HUDEP-2 (cell line): ENCODE data around the gene LHFPL2.
A peak's percentile ranks its signal among the peaks of the same experiment; 100 is the strongest.

Source experiments
- DNase-seq, 76 experiments: peaks; one replicate each; lab custom pipeline; 2025; ENCODE audit not compliant: unreplicated experiment in 76 of 76; lab: John Stamatoyannopoulos, UW

LHFPL2 gene

GRCh38 chr5:78574131-78574673, 74.4 kb downstream of the LHFPL2 start:
- no peak for DNase-seq

DNA sequence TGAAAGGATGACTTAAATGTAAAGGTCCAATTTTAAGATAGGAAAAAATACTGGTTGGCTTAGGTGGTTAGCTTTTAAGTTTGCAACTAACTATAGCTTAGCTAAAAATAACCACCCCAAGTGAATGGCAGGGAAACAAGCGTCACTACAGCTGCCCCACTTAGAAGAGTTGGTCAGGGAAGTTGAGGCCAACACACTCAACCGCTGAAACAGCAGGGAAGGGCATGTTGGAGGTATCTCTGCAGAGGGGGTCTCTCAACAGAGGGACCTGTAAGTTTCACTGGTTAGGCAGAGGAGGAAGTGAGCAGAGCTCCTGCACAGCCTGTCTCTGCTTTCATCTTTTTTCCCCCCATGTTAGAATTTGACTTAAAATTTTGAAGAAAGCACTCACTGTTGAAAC, 75.3 kb downstream of the LHFPL2 start:
- DNase-seq: no peak

- no peak for DNase-seq
Observed at GRCh38 chr5:78570646-78571045, 77.9 kb downstream of the LHFPL2 start.

GRCh38 chr5:78569441-78569840, 79.1 kb downstream of the LHFPL2 start:
- no peak for DNase-seq

GRCh38 chr5:78568676-78569075, 79.9 kb downstream of the LHFPL2 start:
- DNase-seq: no peak

DNA sequence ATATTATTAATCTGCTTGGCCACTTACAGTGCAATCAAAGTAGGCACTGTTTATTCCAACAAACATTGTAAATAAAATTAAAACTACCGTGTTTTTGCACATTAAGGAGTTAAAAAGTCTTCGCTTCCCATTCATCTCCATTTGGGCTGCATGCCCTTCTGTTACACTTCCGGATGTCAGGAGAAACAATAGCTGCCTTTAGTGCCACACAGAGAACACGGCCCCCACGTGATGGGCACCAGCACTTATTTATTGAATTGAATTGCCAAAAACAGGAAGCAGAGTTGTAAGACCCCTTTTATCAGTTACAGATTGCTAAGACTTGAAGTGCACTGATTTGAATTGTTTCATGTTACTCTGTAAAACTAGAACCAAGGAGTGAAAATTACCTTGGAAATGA, 80.4 kb downstream of the LHFPL2 start:
- DNase-seq: no peak

DNA sequence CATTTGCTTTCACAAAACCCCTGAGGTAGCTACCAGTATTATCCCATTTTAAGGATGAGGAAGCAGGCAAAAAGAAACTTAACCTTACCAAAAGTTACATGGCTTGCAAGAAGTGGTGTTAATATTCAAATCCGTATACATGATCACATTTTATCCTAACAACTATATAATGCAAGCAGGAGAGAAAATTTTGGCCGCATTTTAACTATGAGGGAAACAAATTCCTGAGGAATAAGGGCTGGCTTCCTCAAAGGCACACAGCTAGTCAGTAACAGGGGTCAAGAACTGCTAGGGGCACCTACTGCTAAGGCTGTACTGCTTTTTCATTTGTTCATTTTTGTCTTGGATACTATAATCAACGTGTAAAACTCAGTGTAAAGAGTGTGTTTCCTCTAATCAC, 81.0 kb downstream of the LHFPL2 start:
- DNase-seq: no peak

- DNase-seq: peak in 4 of 76 experiments; percentile 3 to 27 (median 18)
Observed at GRCh38 chr5:78566747-78567425, 81.7 kb downstream of the LHFPL2 start.

- DNase-seq: no peak
Observed at GRCh38 chr5:78565395-78565794, 83.2 kb downstream of the LHFPL2 start.

- DNase-seq: no peak
Observed at GRCh38 chr5:78563621-78564020, 85.0 kb downstream of the LHFPL2 start.

GRCh38 chr5:78562714-78563330, 85.8 kb downstream of the LHFPL2 start:
- DNase-seq: no peak

DNA sequence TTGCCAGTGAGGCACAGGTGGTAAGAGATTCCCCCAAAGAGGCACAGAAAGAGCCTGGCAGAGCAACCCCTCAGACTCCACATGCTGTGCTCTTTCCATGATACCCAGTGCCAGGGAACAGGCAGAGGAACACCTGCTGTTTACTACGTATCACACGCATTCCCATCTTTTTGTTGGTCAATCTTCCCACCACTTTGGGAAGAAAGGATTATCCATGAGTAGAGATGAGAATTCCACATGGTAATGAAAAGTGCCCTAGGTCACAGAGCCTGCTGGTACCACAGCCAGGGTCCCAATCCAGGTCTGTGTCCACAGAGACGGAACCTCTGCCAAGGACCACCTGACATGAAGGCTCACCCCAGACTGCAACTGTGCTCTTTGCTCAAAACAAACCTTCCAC, 86.6 kb downstream of the LHFPL2 start:
- DNase-seq: no peak

GRCh38 chr5:78561261-78561660, 87.3 kb downstream of the LHFPL2 start:
- DNase-seq: no peak

GRCh38 chr5:78560000-78560855, 88.3 kb downstream of the LHFPL2 start:
- DNase-seq: no peak

- DNase-seq: no peak
Observed at GRCh38 chr5:78557601-78558000, 91.0 kb downstream of the LHFPL2 start.

DNA sequence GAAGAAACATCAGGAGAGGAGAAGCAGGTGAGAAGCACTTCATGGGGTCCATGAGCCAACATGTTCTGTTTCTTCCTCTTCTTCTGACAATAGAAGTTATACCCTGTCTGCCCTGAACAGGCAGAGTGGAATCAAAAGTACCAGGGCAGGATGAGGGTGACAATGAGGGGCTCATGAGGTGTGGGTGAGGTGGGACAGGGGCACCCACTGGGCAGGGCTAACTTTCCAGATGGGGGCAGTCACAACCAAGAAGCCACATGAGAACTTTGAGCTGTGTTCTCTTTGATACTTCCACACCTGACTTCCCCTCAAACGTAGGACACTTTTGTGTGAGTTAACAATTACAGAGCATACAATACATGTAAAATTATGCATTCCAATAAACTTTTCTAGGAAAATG, 92.7 kb downstream of the LHFPL2 start:
- peak in 2 of 76 experiments; percentile 5 for DNase-seq

- DNase-seq: no peak
Observed at GRCh38 chr5:78554670-78555069, 93.9 kb downstream of the LHFPL2 start.

GRCh38 chr5:78553580-78554353, 94.8 kb downstream of the LHFPL2 start:
- no peak for DNase-seq

GRCh38 chr5:78552729-78553342, 95.7 kb downstream of the LHFPL2 start:
- no peak for DNase-seq

DNA sequence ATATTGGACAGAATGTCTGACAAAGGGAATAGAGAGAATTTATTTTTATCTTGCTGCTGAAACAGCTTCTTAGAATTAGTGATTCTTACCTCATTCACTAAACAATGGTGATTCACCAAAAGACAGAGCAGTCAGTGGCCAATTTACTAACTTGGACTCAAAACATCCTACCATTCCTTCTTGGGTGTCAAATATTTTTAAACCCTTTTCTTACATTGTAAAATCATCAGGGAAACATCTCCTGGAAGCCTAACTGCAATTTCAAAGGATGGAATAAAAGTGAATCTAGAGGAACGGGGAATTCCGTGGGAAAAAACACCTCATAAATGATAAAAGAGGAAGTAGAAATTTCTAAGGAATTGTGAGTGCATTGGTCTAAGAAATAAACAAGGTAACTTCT, 97.7 kb downstream of the LHFPL2 start:
- no peak for DNase-seq
